ENCODE results near the gene WNK2.
"Not testable (repeated sequence)": the region's sequence is repeated elsewhere in the genome, so short reads cannot be mapped to it uniquely, and the experiment has no call there.

WNK2 gene

DNA sequence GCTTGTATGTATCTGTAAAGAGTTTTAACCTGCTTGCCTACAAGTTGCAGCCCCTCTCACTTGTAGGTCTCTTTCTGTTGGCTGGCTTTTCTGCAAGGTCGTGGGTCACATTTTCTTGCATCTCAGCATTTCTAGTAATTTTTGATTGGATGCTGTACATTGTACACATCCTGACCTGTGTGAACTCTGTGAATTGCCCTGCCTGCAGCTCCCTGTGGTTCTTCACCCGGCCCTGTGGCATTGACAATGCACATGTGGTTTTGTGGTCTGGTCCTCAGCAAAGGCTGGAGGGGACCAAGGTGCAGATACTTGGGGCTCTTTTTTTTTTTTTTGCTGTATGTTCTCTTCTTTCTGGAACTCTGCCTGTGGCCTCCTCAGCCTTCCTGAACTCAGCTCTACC lies 53.6 kb downstream of the WNK2 start:
- DNase-seq (ENCODE audit: low read depth): no peak

DNA sequence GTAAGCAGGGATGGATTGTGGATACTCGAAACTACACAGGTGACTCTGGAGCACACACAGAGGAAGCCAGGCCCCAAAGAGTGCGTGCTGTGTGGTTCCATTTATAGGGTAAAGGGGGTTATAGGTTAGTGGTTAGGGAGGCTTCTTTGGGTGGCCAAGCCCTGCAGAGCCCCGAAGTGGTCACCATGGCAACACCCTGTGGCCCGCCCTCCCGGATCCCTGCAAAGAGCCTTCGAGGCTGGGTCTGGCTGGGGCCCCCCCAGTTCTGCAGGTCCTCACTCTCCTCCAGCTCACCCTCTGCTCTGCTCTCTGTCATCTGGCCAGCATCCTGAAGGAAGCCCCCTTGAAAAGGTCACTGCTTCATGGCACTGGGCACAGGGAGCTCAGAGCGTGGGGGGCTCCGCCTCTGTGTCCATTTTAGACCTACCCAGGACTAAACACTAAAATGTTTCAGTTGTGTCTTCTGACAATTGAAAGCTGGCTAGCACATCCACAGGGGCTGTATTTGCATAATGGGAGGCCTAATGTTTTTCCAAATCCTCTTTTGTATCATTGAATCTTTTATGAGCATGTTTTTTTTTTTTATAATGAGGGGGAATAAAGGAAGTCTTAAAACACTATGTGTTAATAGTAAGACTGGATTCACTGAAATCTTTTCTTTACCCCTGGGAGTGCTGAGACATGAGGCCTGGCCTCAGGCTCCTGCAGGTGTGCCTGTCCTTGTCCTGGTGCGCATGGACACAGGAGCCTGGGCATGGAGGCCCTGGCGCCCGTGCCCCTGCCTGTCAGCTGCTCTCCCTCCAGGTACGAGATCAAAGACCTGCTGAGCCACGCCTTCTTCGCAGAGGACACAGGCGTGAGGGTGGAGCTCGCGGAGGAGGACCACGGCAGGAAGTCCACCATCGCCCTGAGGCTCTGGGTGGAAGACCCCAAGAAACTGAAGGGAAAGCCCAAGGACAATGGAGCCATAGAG lies 55.3 kb downstream of the WNK2 start:
- no peak for DNase-seq (ENCODE audit: low read depth)

DNA sequence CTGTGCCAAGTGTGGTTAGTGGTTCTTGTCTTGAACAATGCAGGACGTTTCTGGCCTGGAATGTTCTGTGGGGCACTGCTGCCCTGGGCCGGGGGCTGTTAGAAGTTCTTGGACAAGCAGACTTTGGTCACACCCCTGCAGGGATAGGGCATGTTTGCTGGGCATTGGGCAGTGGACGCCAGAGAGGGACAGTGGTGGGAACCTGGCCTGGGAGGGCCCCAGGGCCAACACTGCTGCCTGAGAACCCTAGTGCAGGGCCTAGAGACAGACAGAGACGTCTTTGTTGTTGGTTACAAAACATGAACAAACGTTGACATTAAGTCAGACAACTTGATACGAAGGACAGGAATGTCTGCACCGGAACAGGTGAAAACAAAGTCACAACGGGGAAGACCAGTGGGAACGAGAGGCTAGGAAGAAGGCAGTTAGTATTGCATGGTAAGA lies 57.0 kb downstream of the WNK2 start:
- no peak for DNase-seq (ENCODE audit: low read depth)

DNA sequence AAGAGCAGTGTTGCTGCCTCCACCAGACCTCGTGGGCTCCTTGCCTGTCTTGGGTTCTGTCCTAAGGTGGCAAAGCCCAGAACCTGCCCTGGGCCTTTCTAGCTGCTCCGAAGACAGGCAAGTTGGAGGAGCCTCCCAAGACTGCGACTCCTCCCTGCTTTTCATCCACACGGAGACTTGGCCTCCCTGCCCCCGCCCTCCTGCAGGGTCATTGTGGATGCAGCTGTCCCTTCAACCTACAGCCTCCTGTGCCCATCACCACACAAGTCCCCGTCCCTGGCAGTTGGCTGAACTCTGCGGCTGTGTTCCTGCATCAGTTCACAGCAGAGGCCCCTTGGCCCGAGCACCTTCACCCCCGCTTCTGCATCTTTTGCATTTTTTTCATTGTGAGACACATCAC lies 59.2 kb downstream of the WNK2 start:
- no peak for DNase-seq (ENCODE audit: low read depth)

- DNase-seq (ENCODE audit: low read depth): no peak
These were observed 60.2 kb downstream of the WNK2 start for GRCh38 chr9:93244101-93244500.

DNA sequence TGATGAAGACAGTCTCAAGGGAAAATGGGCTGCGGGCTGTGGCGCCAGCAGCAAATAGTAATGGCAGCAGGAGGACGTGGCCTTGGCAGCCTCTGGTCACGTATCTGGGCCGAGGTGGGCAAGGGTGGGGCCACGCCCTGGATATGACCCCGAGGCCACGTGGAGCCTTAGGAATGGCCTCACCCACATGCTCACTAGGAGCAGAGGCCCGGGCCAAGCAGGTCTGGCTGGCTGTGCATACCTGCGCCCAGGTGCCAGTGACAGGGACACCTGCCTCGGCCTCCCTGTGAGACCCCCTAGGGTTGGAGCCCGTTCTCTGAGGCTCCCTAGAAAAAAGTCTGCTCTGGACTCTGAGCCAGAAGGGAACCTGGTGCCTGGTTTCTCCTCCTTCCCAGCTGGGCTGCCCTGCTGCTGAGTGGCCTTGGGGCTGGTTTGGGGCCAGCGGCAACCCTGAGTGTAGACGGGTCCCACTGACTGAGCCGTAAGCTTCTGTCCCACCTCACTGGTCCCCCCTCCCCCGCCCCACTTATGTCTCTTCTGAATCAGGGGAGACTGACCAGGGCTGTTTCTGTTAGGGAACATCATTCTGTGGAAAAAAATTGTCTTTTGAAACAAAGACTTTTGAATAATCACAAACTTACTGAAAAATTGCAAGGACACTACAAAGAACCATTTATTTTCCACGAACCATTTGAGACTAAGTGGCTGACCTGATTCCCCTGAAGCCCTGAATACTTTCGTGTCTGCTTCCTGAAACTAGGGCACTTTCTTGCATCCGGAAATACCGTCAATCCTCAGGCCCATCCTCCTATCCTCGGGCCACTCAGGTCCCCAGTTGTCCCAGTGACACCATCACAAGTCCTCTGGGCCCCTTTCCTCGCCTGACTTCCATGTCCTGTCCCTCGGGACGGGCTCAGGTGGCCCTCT lies 60.8 kb downstream of the WNK2 start:
- DNase-seq (ENCODE audit: low read depth): no peak

DNA sequence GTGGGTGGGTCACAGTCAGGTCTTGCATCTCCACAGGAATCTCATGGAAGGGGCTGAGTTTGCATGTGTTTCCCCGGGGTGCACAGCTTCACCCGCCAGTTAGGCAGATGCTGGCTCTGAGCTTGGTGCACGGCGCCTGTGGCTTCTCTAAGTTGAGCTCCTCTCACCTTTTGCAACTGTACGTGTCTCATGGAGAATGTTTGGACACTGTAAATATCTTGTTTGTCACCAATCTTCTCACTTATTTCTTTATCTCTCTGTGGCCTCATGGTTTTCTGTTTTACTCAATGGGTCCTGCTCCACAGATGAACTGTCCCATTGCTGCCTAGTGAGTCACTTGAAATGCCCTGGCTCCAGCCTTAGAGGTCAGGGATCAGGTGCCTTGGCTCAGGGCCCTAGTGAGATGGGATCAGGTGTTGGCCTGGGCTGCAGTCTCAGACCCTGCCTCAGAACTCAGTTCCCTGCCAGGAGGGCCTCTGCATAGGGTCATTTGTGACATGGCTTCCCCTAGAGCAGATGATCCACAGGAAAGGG lies 61.6 kb downstream of the WNK2 start:
- no peak for DNase-seq (ENCODE audit: low read depth)

- DNase-seq (ENCODE audit: low read depth): no peak
These were observed 62.2 kb downstream of the WNK2 start for GRCh38 chr9:93246111-93246510.

DNA sequence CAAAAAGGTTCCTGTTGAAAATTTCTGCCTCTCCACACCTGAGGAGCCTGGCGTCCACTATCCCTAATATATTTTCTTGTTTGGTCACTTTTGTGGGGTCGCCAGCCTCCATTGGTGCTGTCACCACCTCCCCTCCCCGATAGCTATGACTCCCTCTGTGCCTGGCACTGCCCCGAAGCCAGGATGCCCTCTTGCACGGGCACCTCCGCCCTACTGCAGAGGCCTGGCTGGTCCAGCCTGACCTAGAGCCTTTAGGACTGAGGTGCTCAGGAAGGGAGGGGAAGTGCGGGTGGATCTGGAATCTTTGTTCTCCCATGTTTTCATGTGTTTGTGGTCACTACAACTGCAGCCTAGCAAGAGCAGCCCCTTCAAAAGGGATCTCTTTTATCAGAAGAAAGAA lies 62.6 kb downstream of the WNK2 start:
- DNase-seq (ENCODE audit: low read depth): no peak

DNA sequence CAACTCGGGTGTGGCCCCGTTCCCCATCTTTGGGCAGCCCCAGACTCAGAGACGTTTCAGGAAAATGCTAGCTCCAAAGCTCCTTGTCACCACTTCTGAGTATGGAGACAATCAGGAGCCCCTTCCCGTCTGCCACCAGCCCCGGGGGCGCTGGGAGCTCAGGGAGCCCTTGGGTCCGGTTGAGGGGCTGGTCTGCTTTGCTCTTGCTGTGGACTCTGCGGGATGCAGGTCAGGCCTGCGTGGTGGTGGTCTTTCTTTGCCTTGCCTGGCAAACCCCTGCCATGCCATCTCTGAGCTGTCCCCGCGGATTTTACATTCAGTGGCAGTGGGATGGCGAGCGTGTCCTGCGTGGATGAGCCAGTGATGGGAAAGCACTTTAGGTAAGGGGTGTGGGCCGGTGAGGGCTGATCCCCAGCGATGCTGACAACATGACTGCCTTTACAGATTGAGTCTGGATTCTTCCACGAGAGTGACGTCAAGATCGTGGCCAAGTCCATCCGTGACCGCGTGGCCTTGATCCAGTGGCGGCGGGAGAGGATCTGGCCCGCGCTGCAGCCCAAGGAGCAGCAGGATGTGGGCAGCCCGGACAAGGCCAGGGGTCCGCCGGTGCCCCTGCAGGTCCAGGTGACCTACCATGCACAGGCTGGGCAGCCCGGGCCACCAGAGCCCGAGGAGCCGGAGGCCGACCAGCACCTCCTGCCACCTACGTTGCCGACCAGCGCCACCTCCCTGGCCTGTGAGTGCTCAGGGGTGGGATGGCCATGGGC lies 63.3 kb downstream of the WNK2 start:
- no peak for DNase-seq (ENCODE audit: low read depth)

DNA sequence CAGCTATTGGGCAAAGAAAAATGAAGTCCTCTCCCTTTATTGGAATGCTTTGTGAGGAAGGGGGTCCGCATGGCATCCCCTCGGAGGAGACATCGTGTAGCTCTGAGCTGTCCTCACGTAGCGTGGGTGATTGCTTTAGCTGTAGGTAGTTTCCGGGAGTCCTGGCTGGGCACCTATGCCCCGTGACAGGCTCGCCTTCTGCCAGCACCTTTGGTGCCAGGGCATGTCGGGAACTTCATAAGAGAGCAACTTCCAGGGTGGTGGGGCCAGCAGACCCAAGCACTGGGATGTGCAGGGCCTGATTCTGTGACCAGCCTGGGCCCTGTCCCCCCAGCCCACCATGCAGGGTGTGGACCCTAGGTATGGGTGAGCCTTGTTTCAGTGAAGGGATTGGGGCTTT lies 64.0 kb downstream of the WNK2 start:
- DNase-seq (ENCODE audit: low read depth): no peak

- no peak for DNase-seq (ENCODE audit: low read depth)
These were observed 64.6 kb downstream of the WNK2 start for GRCh38 chr9:93248386-93249040.

- DNase-seq (ENCODE audit: low read depth): no peak
These were observed 66.2 kb downstream of the WNK2 start for GRCh38 chr9:93250185-93250584.

GRCh38 chr9:93251309-93251708 lies 67.4 kb downstream of the WNK2 start:
- not testable (repeated sequence) for DNase-seq (ENCODE audit: low read depth)

DNA sequence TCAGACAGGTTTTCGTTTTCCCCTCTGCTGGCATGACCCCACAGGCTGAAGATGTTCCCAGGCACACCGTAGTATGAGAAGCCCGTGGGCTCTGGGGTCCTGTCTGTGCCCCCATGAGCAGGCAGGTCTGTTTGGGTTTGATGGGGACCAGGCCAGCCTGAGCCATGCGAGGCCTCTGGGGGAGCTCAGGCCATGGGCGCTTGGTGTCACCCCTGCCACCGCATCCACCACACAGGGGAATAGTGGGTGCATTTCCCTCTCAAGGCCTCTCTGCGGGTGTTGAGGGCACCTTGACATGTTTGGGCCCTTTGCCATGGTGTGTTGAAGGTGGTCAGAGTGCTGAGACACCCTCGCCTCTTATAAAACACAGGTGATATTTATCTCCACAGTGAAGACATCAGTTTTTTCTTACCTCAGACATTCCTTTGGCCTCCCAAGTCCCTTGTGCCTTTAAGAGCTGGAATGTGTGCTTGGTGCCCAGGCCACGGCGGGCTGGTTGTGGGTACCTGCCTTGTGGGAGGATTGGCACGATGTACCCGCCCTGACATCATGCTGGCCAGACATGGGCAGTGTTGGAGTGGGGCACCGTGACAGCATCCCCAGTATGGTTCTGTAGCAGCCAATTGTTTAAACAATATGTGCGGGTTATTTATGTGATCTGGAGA lies 68.3 kb downstream of the WNK2 start:
- no peak for DNase-seq (ENCODE audit: low read depth)

- DNase-seq (ENCODE audit: low read depth): no peak
These were observed 69.0 kb downstream of the WNK2 start for GRCh38 chr9:93252781-93253530.

- DNase-seq (ENCODE audit: low read depth): no peak
These were observed 69.7 kb downstream of the WNK2 start for GRCh38 chr9:93253633-93254032.

- no peak for DNase-seq (ENCODE audit: low read depth)
These were observed 70.1 kb downstream of the WNK2 start for GRCh38 chr9:93254061-93254481.

- DNase-seq (ENCODE audit: low read depth): no peak
These were observed 71.0 kb downstream of the WNK2 start for GRCh38 chr9:93254806-93255493.

Data from activated gamma-delta T cell treated with anti-CD3 and anti-CD28 coated beads, Interleukin-2, amount 50 U/mL, for 16 hours (primary cell).